NCI-H748 (cell line): ENCODE results near the gene BICDL2.

Experiments used
- DNase-seq: peaks from one replicate; lab custom pipeline; 2025; ENCODE audit not compliant: unreplicated experiment; lab: John Stamatoyannopoulos, UW

The BICDL2 gene

GRCh38 chr16:3049921-3050481, 13.3 kb upstream of the BICDL2 start:
- no peak for DNase-seq

- no peak for DNase-seq
These were observed 10.6 kb upstream of the BICDL2 start for GRCh38 chr16:3047387-3047720.

- DNase-seq = no peak
These were observed 10.1 kb upstream of the BICDL2 start for GRCh38 chr16:3046641-3047386.

- peak; percentile 37 for DNase-seq
These were observed 9.3 kb upstream of the BICDL2 start, which contains the start of gene MMP25 for GRCh38 chr16:3045758-3046640. Gene MMP25, plus strand, starts transcription at chr16:3046561. Its CDS starts 357 bp downstream, at chr16:3046918.

GRCh38 chr16:3044708-3045107, 8.0 kb upstream of the BICDL2 start:
- DNase-seq = no peak

- DNase-seq = no peak
These were observed 5.6 kb upstream of the BICDL2 start for GRCh38 chr16:3042376-3042775.

GRCh38 chr16:3038896-3039295, 2.2 kb upstream of the BICDL2 start:
- DNase-seq = no peak

GRCh38 chr16:3038256-3038655, 1.5 kb upstream of the BICDL2 start:
- DNase-seq = peak; percentile 11

DNA sequence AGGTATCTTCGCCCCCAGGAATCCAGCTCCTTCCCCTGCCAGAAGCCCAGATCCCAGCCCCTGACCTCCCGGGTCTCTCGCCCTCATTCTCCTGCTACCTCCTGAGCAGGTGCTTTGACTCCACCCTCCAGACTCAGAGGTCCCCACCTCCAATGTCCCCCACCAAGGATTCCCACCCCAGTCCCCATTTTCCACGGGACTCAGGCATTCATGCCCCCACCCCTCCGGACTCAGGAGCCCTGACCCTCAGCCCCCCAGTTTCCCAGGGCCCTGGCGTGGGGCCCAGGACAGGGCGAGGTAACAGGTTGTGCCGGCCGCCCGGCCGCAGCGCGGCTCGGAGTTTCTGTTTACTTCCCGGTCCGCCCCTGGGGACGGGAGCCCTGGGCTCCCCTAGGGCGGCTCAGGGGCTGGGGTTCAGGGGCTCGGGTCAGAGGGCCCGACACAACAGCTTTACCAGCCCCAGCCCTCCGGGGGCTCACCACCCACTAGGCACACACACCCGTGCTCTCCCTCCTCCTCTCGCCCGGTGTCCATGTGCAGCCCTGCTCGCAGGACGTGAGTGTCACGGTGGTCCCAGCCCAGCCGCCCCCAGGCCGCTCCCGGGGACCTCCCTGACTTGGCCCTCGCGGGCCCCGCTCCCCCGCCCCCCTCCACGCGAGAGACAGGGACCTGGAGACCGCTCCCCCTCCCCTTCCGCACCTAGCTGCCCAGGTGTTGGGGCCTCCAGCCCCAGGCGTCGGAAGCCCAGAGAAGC, 595 bp downstream of the BICDL2 start:
- DNase-seq = peak; percentile 20

DNA sequence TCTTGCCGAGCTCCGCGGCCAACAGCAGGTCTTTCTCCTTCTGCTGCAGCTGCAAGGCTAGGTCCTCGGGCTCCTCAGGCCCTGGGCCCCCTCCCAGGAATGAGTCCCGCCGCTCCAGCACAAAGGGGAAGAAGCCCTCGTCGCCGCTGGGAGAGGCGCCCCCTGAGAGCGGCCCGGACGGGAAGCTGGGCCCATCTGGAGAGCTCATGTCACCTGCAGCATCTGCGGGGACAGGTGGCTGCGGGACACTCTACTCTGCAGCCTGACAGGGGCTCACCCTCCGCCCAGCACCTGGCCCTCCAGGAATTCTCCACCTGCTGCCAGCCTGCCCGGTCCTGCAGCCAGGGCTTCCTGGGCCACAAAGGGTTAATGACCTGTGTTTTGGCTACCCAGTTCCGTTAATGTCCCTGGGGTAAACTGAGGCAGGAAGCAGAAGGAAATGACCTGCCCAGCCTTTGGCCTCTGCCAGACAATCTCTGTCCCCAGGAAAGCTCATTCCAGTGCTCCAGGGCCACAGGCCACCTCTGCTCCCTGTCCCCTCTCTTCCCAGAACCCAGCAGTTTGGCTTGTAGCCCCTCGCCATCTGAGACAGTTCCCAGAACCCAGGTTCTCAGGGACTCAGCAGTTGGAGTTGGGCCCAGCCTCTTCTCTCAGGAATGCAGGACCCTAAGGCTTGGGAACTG, 1.3 kb downstream of the BICDL2 start:
- DNase-seq = no peak

DNA sequence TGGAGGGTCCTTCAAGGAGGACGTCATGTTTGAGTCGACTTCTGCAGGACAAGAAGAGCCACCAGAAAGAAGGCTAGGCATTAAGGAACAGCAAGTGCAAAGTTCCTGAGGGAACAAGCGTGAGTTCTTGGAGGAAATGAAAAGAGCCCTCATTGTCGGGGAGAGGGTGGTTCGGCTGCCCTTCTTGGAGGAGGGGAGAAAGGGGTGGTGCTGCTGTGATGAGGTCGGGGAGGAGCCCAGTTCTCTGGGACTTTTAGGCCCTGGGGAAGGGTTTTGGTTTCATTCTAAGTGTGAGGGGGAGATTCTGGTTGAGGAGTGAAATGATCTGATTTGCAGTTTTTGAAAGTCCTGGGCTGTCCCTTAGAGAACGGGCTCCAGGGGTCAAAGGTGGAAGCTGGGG, 4.1 kb downstream of the BICDL2 start:
- DNase-seq = no peak

DNA sequence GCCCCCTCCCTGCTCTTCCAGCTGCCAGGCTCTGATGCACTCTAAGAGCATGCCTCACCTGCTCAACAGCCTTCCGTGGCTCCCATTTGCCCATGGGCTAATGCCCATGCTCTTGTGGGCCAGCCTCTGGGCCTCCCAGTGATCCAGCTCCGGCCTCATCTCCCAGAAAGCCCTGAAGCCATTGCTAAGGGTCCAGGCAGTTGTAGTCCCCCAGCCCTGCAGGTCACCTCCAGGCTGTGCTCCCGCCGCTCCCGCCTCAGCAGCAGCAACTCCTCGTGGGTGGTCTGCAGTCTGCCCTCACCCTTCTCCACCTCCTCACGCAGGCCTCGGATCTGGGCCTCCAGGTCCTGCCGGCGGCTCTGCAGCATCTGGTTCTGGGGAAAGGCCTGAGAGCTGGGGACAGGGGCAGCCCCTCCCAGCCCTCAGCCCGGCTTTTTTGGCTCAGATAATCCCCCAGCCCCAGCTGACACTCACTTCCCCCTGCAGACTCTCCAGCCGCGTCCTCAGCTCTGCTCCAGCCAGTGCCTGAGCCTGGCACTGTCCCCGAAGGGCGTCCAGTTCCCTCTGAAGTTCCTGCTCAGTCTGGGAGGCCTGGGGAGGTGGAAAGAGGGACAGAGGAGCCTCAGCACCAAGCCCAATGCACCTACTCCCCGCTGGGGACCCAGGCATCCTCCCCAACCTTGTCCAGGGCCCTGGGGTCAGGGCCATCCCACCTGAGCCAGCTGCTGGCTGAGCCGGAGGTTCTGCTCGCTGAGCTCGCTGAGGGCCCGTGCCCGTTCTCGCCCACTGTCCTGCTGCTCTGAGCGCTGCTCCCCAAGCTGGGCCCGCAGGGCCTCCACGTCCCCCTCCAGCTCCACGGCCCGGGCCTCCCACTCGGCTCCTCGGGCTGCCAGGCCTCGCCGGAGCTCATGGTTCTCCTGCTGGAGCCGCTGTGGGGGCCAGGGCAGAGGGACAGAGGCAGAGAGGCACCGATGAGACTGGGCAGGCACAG, 6.2 kb downstream of the BICDL2 start:
- no peak for DNase-seq

- DNase-seq = peak; percentile 46
These were observed 7.1 kb downstream of the BICDL2 start for GRCh38 chr16:3029491-3030221.

DNA sequence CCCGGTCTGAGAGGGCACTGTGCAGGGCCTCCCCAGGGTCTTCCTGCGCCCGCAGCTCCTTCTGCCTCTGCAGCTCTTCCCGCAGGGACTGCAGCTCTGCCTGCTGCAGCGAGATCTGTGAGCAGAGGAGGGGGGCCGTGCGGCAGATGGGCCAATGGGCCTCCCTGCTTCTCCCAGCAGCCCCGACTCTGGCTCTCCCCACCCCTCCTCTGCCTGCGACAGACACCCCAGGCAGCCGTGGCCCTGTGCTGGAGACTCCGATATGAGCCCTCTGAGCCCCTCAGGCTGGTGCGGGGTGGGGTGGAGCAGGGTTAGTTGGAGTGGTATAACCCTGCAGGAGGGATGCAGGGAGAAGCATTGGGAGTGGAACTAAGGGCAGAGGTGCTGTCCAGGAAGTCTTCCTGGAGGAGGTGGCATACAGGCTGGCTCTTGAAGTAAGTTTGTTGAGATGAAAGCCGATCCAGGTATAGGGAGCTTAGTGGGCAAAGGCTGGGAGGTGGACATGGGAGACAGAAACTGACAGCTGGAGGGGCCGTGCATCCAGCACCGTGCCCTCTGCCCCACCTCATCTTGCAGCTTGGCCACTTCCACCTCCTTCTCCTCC, 7.9 kb downstream of the BICDL2 start:
- no peak for DNase-seq

GRCh38 chr16:3027983-3028715, 8.6 kb downstream of the BICDL2 start:
- DNase-seq = peak; percentile 85

GRCh38 chr16:3027489-3027795, 9.3 kb downstream of the BICDL2 start:
- no peak for DNase-seq

DNA sequence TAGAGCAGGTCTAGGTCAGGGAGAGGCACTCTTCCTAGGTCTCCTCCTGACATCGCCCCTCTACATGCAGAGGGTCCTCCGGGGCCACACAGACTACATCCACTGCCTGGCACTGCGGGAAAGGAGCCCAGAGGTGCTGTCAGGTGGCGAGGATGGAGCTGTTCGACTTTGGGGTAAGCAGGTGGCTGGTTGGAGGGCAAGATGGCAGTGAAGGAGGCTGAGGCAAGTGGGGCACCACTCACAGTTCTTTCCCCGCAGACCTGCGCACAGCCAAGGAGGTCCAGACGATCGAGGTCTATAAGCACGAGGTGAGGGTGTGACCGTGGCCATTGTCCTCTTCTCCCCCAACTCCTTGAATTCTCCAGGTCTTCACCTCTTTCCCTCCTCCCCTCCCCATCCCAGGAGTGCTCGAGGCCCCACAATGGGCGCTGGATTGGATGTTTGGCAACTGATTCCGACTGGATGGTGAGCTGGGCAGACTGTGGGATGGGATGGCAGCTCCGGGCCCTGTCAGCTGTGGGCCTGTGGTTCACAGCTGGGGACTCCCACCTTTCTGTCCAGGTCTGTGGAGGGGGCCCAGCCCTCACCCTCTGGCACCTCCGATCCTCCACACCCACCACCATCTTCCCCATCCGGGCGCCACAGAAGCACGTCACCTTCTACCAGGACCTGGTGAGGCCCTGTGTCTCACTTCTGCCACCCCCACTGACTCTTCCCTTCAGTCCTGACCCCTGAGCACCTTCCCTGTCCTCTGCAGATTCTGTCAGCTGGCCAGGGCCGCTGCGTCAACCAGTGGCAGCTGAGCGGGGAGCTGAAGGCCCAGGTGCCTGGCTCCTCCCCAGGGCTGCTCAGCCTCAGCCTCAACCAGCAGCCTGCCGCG, 9.9 kb downstream of the BICDL2 start:
- no peak for DNase-seq
